ENCODE data around the gene ZEB1. TPM values are rescaled to one million over a fixed set of nuclear protein-coding genes. Genes with fewer than 3 reads are reported as not detected.

ZEB1 gene
- total RNA-seq, 1 donor from 2014 or later = 24.7 TPM

GRCh38 chr10:31321396-31321941 lies 2.5 kb downstream of the ZEB1 start:
- H3K4me1 Mint-ChIP-seq = peaks cover 22% of the 10 kb centered on the region
- no peak overlapping the region for H3K27ac Mint-ChIP-seq
- H3K27me3 Mint-ChIP-seq (ENCODE audit: low read depth) = peaks cover 66% of the 10 kb centered on the region
- no peak for DNase-seq (ENCODE audit: low spot score in 2 of 2, unreplicated experiment in 2 of 2)
- no peaks in the 10 kb centered on the region for H3K9me3 Mint-ChIP-seq
- TF ChIP-seq CTCF (IDR thresholded peaks at IDR 0.05; ENCODE audit: unreplicated experiment) = no peak
- H3K36me3 Mint-ChIP-seq = no peaks in the 10 kb centered on the region
- H3K4me3 Mint-ChIP-seq = peak overlapping the region; percentile 79

GRCh38 chr10:31322647-31323046 lies 3.6 kb downstream of the ZEB1 start:
- H3K36me3 Mint-ChIP-seq = no peaks in the 10 kb centered on the region
- TF ChIP-seq CTCF (IDR thresholded peaks at IDR 0.05; ENCODE audit: unreplicated experiment) = no peak
- H3K27ac Mint-ChIP-seq = no peak overlapping the region
- no peak for DNase-seq (ENCODE audit: low spot score in 2 of 2, unreplicated experiment in 2 of 2)
- no peaks in the 10 kb centered on the region for H3K9me3 Mint-ChIP-seq
- peaks cover 22% of the 10 kb centered on the region for H3K4me1 Mint-ChIP-seq
- no peak overlapping the region for H3K4me3 Mint-ChIP-seq
- H3K27me3 Mint-ChIP-seq (ENCODE audit: low read depth) = peaks cover 77% of the 10 kb centered on the region

GRCh38 chr10:31340343-31340742 lies 21.3 kb downstream of the ZEB1 start:
- Mint-ChIP-seq H3K27ac (no peak overlapping the region), H3K36me3 (no peaks in the 10 kb centered on the region), H3K4me3 (no peak overlapping the region), H3K27me3 (ENCODE audit: low read depth) (peaks cover 24% of the 10 kb centered on the region), H3K4me1 (no peaks in the 10 kb centered on the region), H3K9me3 (no peaks in the 10 kb centered on the region)
- TF ChIP-seq CTCF (IDR thresholded peaks at IDR 0.05; ENCODE audit: unreplicated experiment) = no peak
- DNase-seq (ENCODE audit: low spot score in 2 of 2, unreplicated experiment in 2 of 2) = no peak

GRCh38 chr10:31341552-31341951 lies 22.5 kb downstream of the ZEB1 start:
- Mint-ChIP-seq H3K27ac (no peak overlapping the region), H3K4me1 (peaks cover under 1% of the 10 kb centered on the region)

GRCh38 chr10:31343009-31343408 lies 24.0 kb downstream of the ZEB1 start:
- no peak for TF ChIP-seq CTCF (IDR thresholded peaks at IDR 0.05; ENCODE audit: unreplicated experiment)
- no peak overlapping the region for H3K27ac Mint-ChIP-seq
- H3K4me3 Mint-ChIP-seq = no peak overlapping the region
- no peaks in the 10 kb centered on the region for H3K9me3 Mint-ChIP-seq
- peaks cover 15% of the 10 kb centered on the region for H3K27me3 Mint-ChIP-seq (ENCODE audit: low read depth)
- no peak for DNase-seq (ENCODE audit: low spot score in 2 of 2, unreplicated experiment in 2 of 2)
- H3K4me1 Mint-ChIP-seq = peaks cover 13% of the 10 kb centered on the region
- H3K36me3 Mint-ChIP-seq = no peaks in the 10 kb centered on the region

More at GRCh38 chr10:31341552-31341951, 22.5 kb downstream of the ZEB1 start:
- H3K27me3 Mint-ChIP-seq (ENCODE audit: low read depth) = peaks cover 16% of the 10 kb centered on the region
- H3K9me3 Mint-ChIP-seq = no peaks in the 10 kb centered on the region
- H3K36me3 Mint-ChIP-seq = no peaks in the 10 kb centered on the region
- H3K4me3 Mint-ChIP-seq = no peak overlapping the region
- TF ChIP-seq CTCF (IDR thresholded peaks at IDR 0.05; ENCODE audit: unreplicated experiment) = no peak
- DNase-seq (ENCODE audit: low spot score in 2 of 2, unreplicated experiment in 2 of 2) = no peak

GRCh38 chr10:31343551-31343950 lies 24.5 kb downstream of the ZEB1 start:
- Mint-ChIP-seq H3K9me3 (no peaks in the 10 kb centered on the region), H3K4me1 (peaks cover 14% of the 10 kb centered on the region), H3K27me3 (ENCODE audit: low read depth) (peaks cover 14% of the 10 kb centered on the region), H3K4me3 (no peak overlapping the region), H3K27ac (no peak overlapping the region), H3K36me3 (no peaks in the 10 kb centered on the region)
- no peak for DNase-seq (ENCODE audit: low spot score in 2 of 2, unreplicated experiment in 2 of 2)
- TF ChIP-seq CTCF (IDR thresholded peaks at IDR 0.05; ENCODE audit: unreplicated experiment) = no peak
